HG02642 (cell line): ENCODE data around the gene JMJD1C.
"Not testable (repeated sequence)": the region's sequence is repeated elsewhere in the genome, so short reads cannot be mapped to it uniquely, and the experiment has no call there.

ENCODE experiments used
- ATAC-seq: cut with Tn5 transposase; IDR thresholded peaks from one replicate; pipeline ENCODE4 v1.9.1; 2021; ENCODE audit warnings: mild to moderate bottlenecking; ENCODE audit not compliant: unreplicated experiment, poor library complexity

The JMJD1C gene

GRCh38 chr10:63369711-63370110 is 96.1 kb downstream of the JMJD1C start:
- ATAC-seq = no peak

DNA sequence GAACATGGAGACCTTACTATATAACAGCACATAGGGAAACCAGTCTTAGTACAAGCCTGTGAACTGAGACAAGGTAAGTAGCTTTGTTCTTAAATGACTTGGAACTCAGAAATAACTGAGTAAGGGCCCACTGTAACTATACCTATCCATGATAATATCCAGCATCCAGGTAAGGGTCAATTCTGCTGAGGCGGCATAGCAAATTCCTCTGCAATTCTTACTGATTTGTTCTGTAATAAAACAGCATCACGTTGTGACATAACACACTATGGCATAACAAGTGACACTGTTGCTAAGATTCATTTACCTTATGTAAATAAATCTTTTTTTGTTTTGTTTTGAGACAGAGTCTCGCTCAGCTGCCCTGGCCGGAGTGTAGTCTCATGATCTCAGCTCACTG is 97.4 kb downstream of the JMJD1C start:
- ATAC-seq = no peak

- ATAC-seq = no peak
These were observed 98.8 kb downstream of the JMJD1C start for GRCh38 chr10:63366933-63367332.

GRCh38 chr10:63365976-63366765 is 99.6 kb downstream of the JMJD1C start:
- no peak for ATAC-seq

GRCh38 chr10:63364918-63365317 is 100.9 kb downstream of the JMJD1C start:
- ATAC-seq = no peak

GRCh38 chr10:63363951-63364350 is 101.8 kb downstream of the JMJD1C start:
- no peak for ATAC-seq

GRCh38 chr10:63355682-63356081 is 110.1 kb downstream of the JMJD1C start:
- no peak for ATAC-seq

DNA sequence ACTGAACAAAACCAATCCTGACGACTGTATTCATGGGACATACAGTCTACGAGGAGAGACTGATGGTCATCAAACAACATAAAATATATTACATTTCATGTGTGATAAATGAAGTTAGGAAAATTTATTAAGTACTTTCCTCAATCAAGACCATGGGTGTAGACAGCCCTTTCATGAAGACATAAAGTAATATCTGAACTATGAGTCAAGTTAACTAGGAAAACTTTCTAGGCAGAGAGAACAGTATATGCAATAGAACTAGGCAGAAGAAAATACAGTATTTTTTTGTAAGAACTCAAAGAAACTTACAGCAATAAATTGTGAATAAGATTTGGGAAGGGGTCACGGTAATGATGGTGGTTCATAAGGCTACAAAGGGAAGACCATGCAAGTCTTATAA is 112.8 kb downstream of the JMJD1C start:
- no peak for ATAC-seq

DNA sequence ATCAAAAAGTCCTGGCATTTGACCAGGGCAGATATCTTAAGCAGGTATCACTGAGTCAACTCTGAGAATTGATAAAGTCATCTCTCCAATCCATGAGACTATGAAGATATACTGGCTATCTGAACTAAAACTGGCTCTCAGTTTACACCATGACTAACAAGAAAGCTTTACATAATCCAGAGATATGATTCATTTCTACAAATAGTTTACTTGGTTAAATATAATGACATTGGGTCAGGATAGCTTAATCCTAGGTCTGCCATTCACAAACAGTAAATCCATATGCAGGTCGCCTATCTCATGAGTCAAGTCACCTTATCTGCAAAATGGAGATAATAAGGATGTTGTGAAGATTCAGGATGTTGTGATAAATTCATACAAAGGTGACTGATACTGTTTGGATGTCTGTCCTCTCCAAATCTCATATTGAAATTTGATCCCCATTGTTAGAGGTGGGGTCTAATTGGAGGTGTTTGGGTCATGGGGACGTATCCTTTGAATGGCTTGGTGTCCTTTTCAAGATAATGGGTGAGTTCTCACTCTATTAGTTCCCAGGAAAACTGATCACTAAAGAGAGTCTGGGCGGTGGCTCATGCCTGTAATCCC is 117.4 kb downstream of the JMJD1C start:
- ATAC-seq = no peak

DNA sequence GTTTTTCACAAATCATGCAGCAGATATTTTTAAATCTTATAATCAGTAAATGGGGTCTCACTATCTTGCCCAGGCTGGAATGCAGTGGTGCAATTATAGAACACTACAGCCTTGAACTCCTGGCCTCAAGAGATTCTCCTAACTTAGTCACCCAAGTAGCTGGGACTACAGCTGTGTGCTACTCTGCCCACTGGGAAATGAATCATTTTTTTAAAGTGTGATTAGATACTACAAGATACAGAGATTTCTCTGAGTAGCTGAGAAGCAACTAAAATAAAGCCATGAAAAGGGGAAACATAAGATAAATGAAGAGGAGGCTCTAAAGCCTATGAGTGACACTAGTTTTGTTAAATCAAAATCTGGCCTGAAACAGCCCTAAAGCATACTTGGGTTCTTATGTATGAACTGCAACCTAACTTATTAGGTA is 119.7 kb downstream of the JMJD1C start:
- ATAC-seq = no peak

DNA sequence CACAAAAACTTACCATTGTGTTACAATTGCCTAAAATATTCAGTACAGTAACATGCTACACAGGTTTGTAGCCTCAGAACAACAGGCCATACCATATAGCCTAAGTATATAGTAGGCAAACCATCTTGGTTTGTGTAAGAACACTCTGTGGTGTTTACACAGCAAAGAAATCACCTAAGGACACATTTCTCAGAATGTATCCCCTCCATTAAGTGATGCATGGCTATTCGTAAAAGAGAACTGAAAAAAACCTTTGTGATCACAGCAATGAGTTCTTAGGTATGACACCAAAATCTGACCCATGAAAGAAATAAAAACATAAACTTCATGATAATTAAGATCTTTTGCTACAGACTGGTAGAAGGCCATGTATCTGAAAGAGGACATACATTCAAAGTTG is 121.5 kb downstream of the JMJD1C start:
- ATAC-seq = no peak

DNA sequence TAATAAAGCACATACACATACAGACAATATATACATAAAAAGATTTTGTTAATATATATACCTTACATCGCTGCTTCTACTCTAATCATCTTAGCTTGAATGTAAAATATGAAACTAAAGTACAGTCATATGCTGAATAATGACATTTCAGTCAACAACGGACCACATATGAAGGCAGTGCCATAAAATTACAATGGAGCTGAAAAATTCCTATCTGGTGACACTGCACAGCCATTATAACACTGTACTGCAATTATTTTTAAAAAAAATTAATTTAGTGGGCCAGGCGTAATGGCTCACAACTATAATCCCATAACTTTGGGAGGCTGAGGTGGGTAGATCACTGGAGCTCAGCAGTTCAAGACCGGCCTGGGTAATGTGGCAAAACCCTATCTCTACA is 122.3 kb downstream of the JMJD1C start:
- ATAC-seq = no peak

DNA sequence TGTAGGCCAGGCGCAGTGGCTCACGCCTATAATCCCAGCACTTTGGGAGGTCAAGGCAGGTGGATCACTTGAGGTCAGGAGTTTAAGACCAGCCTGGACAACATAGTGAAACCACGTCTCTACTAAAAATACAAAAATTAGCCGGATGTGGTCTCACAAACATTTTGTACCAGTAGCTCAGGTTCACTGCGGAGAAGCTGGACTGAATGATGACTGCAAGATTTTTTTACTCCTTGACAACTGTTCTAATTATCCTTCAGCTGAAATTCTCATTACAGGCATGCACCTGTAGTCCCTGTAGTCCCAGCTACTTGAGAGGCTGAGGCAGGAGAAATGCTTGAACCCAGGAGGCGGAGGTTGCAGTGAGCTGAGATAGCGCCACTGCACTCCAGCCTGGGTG is 126.1 kb downstream of the JMJD1C start:
- ATAC-seq = not testable (repeated sequence)

DNA sequence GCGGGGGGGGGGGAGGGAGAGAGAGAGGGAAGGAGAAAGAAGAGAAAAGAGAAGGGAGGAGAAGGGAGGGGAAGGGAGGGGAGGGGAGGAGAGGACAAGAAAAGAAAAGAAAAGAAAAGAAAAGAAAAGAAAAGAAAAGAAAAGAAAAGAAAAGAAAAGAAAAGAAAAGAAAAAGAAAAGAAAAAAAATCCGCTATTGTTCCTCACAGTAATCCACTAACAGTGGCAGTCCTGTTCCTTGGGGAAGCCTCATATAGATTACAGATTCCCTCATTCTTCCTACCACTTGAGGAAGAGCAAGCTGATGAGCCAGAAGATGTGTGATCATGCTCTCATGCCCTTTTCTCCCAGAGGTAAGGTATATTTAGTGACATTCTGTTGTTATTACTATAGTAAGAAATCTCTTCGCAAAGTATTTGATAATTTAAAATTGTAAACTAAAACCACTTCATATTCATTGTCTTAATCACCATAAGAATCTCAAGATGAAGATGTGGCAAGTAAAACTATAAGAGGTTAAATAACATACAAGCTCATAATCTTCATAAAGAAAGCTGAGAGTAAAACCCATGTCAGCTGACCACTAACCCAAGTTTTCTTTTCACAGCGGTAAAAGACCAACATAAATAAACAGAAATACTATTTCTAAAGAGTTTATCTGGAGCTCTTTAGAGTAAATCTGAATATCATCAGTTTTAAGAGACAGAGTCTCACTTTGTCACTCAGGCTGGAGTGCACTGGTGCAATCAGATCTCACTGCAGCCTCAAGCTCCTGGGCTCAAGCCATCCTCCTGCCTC is 128.1 kb downstream of the JMJD1C start:
- no peak for ATAC-seq

GRCh38 chr10:63331586-63331985 is 134.2 kb downstream of the JMJD1C start:
- no peak for ATAC-seq

DNA sequence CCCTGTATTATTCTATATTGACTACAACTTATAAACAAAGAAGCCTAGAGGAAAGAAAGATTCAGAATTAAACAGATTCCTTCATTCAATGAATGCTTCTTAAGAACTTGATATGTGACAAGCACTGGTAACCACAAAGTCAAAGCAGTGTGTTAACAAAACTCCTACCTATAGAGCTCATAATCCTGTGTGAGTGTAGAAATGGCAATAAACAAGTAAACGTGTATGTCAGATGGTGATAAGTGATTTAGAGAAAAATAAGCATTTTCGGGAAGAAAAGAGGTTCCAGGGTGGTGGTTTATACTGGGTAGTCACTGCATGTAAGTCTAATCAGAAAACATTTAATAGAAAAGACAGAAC is 141.3 kb downstream of the JMJD1C start:
- no peak for ATAC-seq

- no peak for ATAC-seq
These were observed 141.9 kb downstream of the JMJD1C start for GRCh38 chr10:63323701-63324494.

- ATAC-seq = no peak
These were observed 145.1 kb downstream of the JMJD1C start for GRCh38 chr10:63320683-63321082.

GRCh38 chr10:63319231-63319630 is 146.5 kb downstream of the JMJD1C start:
- no peak for ATAC-seq

DNA sequence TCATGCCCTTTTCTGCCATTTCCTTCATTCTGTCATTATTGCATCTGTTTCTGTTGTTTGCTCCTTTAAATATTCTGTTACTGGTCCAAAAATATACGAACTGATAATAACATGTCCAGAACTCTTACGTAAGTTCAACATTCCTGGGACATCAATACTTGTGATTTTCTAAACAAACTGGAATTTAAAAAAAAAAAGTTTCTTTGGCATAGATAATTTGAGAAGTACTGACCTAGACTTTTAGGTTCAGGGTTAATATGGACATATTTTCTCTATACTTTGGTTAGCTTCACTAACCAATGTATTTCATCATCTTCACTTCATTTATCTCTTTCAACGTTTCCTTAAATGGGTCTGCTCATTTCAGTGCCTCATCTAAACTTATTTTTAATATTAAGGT is 147.3 kb downstream of the JMJD1C start:
- no peak for ATAC-seq

GRCh38 chr10:63314020-63314419 is 151.8 kb downstream of the JMJD1C start:
- no peak for ATAC-seq
